Measurements from ENCODE around the gene TXNL4A. TPM values are rescaled to one million over a fixed set of nuclear protein-coding genes. Genes with fewer than 3 reads are reported as not detected.

Gene TXNL4A
- total RNA-seq, 4 donors from 2014 or later = 18.0 to 47.6 (median 33.6) TPM

DNA sequence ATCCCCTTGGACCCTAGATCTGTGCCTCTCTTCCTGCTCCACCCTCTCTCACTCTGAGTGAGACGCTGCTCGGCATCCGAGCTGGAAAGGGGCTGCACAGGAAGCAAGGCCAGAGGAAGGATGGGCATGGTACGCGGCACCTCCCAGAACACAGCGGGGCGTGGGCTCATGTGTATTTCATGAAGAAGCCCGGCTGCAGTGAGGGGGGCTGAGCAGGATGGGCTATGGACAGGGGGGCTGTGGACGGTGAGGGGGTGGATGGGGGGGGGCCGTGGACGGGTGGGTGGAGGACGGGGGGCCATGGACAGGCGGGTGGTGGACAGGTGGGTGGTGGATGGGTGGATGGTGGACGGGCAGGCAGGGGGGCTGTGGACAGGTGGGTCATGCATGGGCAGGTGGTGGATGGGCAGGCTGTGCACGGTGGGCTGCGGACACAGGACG is 65.4 kb downstream of the TXNL4A start:
- TF ChIP-seq, protein P1, sequence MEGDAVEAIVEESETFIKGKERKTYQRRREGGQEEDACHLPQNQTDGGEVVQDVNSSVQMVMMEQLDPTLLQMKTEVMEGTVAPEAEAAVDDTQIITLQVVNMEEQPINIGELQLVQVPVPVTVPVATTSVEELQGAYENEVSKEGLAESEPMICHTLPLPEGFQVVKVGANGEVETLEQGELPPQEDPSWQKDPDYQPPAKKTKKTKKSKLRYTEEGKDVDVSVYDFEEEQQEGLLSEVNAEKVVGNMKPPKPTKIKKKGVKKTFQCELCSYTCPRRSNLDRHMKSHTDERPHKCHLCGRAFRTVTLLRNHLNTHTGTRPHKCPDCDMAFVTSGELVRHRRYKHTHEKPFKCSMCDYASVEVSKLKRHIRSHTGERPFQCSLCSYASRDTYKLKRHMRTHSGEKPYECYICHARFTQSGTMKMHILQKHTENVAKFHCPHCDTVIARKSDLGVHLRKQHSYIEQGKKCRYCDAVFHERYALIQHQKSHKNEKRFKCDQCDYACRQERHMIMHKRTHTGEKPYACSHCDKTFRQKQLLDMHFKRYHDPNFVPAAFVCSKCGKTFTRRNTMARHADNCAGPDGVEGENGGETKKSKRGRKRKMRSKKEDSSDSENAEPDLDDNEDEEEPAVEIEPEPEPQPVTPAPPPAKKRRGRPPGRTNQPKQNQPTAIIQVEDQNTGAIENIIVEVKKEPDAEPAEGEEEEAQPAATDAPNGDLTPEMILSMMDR (IDR thresholded peaks at IDR 0.05) = no peak
- DNase-seq (ENCODE audit: low spot score) (peak; percentile 2), ATAC-seq (ENCODE audit: low FRiP score) (no peak)

DNA sequence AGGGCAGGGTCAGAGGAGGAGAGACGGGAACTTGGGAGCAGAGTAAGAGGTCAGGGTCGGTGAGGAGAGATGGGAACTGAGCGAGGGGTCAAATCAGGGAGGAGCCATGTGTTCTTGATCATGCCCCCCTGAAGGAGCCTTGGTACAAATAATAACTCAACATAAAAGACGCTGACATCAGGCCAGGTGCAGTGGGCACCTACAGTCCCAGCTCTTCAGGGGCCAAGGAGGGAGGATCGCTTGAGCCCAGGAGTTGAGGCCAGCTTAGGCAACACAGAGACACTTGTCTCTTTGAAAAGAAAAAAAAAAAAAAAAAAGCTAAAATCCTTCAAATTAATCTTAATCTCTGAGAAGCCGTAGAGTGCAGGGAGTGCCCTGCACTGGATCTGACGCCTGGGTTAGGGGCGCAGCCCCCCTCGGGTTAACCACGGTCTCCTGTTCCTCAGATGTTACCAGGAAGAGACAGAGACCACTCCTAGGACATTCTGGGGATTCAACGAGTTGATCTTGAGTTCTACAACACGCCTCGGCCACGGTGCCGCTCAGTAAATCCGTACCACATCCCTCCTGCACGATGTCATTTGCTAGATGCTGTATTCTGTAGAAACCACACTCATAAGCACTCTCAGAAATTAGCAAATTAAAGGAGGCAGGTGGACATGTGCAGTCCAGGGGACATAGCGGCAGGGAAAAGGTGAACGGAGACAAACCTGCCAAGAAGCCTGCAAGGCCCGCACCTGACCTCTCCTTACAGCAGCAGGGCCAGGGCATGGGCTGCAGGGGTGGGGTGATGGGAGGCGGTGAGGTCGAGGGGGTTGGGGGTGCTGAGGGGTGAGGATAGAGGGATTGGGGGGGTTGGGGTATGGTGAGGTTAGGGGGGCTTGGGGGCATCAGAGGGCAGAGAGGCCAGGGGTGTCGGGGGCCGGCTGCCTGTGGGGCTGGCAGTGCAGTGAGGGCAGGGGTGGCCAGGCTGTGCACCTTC is 66.1 kb downstream of the TXNL4A start:
- DNase-seq (ENCODE audit: low spot score) = peak; percentile 4

More for the DNA sequence above, 66.1 kb downstream of the TXNL4A start:
- no peak for ATAC-seq (ENCODE audit: low FRiP score)
- TF ChIP-seq, protein P1 (IDR thresholded peaks at IDR 0.05) = no peak

Other genes with a start within 250 kb of the TXNL4A start
- gene KCNG2, start 190.6 kb downstream of the TXNL4A start, total RNA-seq = 1 to 10 TPM in 1 of 4 donors, under 1 TPM in 2, not detected in 1; 0.75 to 2.4 (median 0.96) TPM
- 100 to 1,000 TPM in 2 of 4 donors, 10 to 100 TPM in 2; 69.4 to 176 (median 103) TPM for gene SLC66A2, start 36.9 kb downstream of the TXNL4A start, total RNA-seq
- 10 to 100 TPM; 13.2 to 20.1 (median 17.3) TPM for gene HSBP1L1, start 23.9 kb downstream of the TXNL4A start, total RNA-seq
- 10 to 100 TPM; 26.3 to 45.3 (median 32.8) TPM for gene RBFA, start 45.9 kb upstream of the TXNL4A start, total RNA-seq
- gene ADNP2, start 120.7 kb upstream of the TXNL4A start, total RNA-seq = 10 to 100 TPM; 13.2 to 22.6 (median 16.1) TPM